OCI-LY1 (cell line): ENCODE measurements around the gene REG4.
"Not testable (repeated sequence)": the region's sequence is repeated elsewhere in the genome, so short reads cannot be mapped to it uniquely, and the experiment has no call there.

Source experiments
- CTCF ChIP-seq: fragments of 200-600 bp; sonication (generic), shearing (Covaris generic); IDR thresholded peaks from 2 replicates; pipeline ENCODE4 v1.5.1; 2017; ENCODE audit warnings: mild to moderate bottlenecking, antibody characterized with exemption, low read length, moderate library complexity, mixed read lengths
- EZH2 ChIP-seq: fragments of 200-600 bp; sonication (generic), shearing (Covaris generic); IDR thresholded peaks from 2 replicates; pipeline ENCODE4 v1.8.0; 2017; ENCODE audit warnings: borderline replicate concordance, mixed run types, mild to moderate bottlenecking, antibody characterized with exemption, low read length, moderate library complexity, mixed read lengths

- peak; percentile 53 for TF ChIP-seq CTCF
- TF ChIP-seq EZH2: not testable (repeated sequence)
Measured at GRCh38 chr1:119844206-119844605, 32.9 kb upstream of the REG4 start.
